SK-N-SH (cell line): ENCODE data around the gene SH3PXD2B.

Experiments
- EZH2phosphoT487 ChIP-seq: fragments of 200-600 bp; sonication (generic); IDR thresholded peaks from 2 replicates; pipeline ENCODE4 v1.6.1; 2017; ENCODE audit warnings: low read depth, mixed run types, mild to moderate bottlenecking, antibody characterized with exemption, moderate library complexity, borderline replicate concordance
- FOSL2 ChIP-seq: IDR thresholded peaks from 2 replicates; pipeline ENCODE4 v1.4.0; 2012; ENCODE audit warnings: low read depth, mild to moderate bottlenecking, moderate library complexity, borderline replicate concordance
- FOXJ3 ChIP-seq: sonication (generic); formaldehyde crosslinking; IDR thresholded peaks from 2 replicates; pipeline ENCODE4 v1.5.1; 2020; ENCODE audit warnings: mild to moderate bottlenecking, missing genetic modification reagents
- GABPA ChIP-seq: IDR thresholded peaks from 2 replicates; pipeline ENCODE4 v1.4.0; 2012; ENCODE audit warnings: low read depth, mild to moderate bottlenecking
- GATA2 ChIP-seq: sonication (generic); formaldehyde crosslinking; IDR thresholded peaks from 2 replicates; pipeline ENCODE4 v1.5.0; 2020; ENCODE audit warnings: mild to moderate bottlenecking, missing genetic modification reagents
- POLR2AphosphoS5 ChIP-seq: IDR thresholded peaks from 2 replicates; pipeline ENCODE4 v1.6.1; 2012; ENCODE audit warnings: low read depth, low read length
- RCOR1 ChIP-seq: fragments of 150-350 bp; IDR thresholded peaks from 2 replicates; pipeline ENCODE4 v1.6.1; 2017; ENCODE audit warnings: antibody characterized with exemption, low read length
- RFX5 ChIP-seq: IDR thresholded peaks from 2 replicates; pipeline ENCODE4 v1.6.1; 2012; ENCODE audit warnings: mild to moderate bottlenecking, improper control_type of control experiment, low read length
- SMC3 ChIP-seq: IDR thresholded peaks from 2 replicates; pipeline ENCODE4 v1.6.1; 2012; ENCODE audit warnings: low read depth, low read length, improper control_type of control experiment
- TF ChIP-seq, protein P1 (sequence below): fragments of 200-600 bp; sonication (generic); IDR thresholded peaks from 2 replicates; pipeline ENCODE4 v1.6.1; 2017; ENCODE audit warnings: antibody characterized with exemption, mild to moderate bottlenecking, moderate library complexity
- TF ChIP-seq, protein P2 (sequence below): IDR thresholded peaks from 2 replicates; pipeline ENCODE4 v1.4.0; 2012; ENCODE audit warnings: low read depth, borderline replicate concordance
- TF ChIP-seq, protein P3 (sequence below): IDR thresholded peaks from 2 replicates; pipeline ENCODE4 v1.4.0; 2012; ENCODE audit warnings: low read depth
- TF ChIP-seq, protein P4 (sequence below): IDR thresholded peaks from 2 replicates; pipeline ENCODE4 v1.6.1; 2012; ENCODE audit warnings: mild to moderate bottlenecking, low read depth, low read length, moderate library complexity

DNA sequence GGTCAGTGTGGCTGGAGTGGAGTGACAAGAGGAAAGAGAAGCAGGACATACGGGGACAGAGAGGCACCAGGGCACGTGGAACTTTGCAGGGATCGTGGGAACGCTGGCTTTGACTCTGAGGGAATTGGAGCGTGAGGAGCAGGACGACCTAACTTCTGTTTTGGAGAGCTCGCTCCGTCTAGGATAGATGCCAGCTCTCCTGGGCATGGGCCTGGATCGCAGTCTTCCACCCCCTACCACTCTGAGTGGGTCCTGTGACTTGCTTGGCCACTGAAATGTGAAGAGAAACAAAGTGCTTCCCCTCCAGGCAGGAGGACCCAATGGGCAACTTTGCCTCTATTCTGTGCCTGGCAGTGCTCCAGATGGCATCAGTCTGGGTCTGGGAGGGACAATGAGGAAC, 8.7 kb upstream of the SH3PXD2B start:
- no peak for TF ChIP-seq RFX5
- TF ChIP-seq, protein P1, sequence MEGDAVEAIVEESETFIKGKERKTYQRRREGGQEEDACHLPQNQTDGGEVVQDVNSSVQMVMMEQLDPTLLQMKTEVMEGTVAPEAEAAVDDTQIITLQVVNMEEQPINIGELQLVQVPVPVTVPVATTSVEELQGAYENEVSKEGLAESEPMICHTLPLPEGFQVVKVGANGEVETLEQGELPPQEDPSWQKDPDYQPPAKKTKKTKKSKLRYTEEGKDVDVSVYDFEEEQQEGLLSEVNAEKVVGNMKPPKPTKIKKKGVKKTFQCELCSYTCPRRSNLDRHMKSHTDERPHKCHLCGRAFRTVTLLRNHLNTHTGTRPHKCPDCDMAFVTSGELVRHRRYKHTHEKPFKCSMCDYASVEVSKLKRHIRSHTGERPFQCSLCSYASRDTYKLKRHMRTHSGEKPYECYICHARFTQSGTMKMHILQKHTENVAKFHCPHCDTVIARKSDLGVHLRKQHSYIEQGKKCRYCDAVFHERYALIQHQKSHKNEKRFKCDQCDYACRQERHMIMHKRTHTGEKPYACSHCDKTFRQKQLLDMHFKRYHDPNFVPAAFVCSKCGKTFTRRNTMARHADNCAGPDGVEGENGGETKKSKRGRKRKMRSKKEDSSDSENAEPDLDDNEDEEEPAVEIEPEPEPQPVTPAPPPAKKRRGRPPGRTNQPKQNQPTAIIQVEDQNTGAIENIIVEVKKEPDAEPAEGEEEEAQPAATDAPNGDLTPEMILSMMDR, result no peak
- TF ChIP-seq, protein P2, sequence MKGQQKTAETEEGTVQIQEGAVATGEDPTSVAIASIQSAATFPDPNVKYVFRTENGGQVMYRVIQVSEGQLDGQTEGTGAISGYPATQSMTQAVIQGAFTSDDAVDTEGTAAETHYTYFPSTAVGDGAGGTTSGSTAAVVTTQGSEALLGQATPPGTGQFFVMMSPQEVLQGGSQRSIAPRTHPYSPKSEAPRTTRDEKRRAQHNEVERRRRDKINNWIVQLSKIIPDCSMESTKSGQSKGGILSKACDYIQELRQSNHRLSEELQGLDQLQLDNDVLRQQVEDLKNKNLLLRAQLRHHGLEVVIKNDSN, result no peak
- TF ChIP-seq, protein P3, sequence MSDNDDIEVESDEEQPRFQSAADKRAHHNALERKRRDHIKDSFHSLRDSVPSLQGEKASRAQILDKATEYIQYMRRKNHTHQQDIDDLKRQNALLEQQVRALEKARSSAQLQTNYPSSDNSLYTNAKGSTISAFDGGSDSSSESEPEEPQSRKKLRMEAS, result no peak
- no peak for TF ChIP-seq SMC3
- no peak for TF ChIP-seq FOXJ3 (CRISPR knock-in tag)
- TF ChIP-seq, protein P4, sequence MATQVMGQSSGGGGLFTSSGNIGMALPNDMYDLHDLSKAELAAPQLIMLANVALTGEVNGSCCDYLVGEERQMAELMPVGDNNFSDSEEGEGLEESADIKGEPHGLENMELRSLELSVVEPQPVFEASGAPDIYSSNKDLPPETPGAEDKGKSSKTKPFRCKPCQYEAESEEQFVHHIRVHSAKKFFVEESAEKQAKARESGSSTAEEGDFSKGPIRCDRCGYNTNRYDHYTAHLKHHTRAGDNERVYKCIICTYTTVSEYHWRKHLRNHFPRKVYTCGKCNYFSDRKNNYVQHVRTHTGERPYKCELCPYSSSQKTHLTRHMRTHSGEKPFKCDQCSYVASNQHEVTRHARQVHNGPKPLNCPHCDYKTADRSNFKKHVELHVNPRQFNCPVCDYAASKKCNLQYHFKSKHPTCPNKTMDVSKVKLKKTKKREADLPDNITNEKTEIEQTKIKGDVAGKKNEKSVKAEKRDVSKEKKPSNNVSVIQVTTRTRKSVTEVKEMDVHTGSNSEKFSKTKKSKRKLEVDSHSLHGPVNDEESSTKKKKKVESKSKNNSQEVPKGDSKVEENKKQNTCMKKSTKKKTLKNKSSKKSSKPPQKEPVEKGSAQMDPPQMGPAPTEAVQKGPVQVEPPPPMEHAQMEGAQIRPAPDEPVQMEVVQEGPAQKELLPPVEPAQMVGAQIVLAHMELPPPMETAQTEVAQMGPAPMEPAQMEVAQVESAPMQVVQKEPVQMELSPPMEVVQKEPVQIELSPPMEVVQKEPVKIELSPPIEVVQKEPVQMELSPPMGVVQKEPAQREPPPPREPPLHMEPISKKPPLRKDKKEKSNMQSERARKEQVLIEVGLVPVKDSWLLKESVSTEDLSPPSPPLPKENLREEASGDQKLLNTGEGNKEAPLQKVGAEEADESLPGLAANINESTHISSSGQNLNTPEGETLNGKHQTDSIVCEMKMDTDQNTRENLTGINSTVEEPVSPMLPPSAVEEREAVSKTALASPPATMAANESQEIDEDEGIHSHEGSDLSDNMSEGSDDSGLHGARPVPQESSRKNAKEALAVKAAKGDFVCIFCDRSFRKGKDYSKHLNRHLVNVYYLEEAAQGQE, result no peak
- no peak for TF ChIP-seq EZH2phosphoT487
- no peak for TF ChIP-seq FOSL2
- no peak for TF ChIP-seq RCOR1
- TF ChIP-seq GABPA, result no peak
- TF ChIP-seq POLR2AphosphoS5, result no peak
- TF ChIP-seq GATA2 (CRISPR knock-in tag), result no peak
